PC-9 (cell line): Measurements from ENCODE around the gene TERT.

ENCODE experiments used
- CTCF ChIP-seq: fragments of 200-600 bp; sonication (generic); conservative IDR thresholded peaks from 2 replicates; pipeline ENCODE4 v1.6.1; 2017; ENCODE audit warnings: mixed run types, antibody characterized with exemption, mild to moderate bottlenecking, moderate library complexity
- EZH2 ChIP-seq: fragments of 200-600 bp; sonication (generic); IDR thresholded peaks from 2 replicates; pipeline ENCODE4 v1.8.0; 2017; ENCODE audit warnings: antibody characterized with exemption, low read depth

DNA sequence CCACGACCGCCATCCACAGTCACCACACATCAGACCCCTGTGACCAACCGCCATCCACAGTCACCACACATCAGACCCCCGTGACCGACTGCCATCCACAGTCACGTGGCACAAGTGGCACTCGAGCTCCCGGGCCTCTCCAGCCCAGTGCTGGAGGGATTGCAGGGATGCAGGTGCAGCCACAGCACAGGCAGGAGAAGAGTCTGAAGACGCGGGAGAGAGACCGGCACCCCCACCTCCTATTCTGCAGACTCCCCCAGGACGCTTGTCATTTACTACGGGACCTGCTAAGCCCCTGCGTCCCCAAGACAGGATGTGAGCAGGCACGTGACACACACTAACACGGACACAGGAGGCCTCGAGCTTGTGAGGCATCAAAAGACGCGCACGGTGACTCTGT is 21.1 kb downstream of the TERT start:
- no peak for TF ChIP-seq CTCF
- TF ChIP-seq EZH2: no peak
